Keratinocyte (primary cell): Measurements from ENCODE around the gene EFEMP1.

Experiments
- CTCF ChIP-seq, 3 experiments: IDR thresholded peaks in 1 of 3; conservative IDR thresholded peaks in 1 of 3; optimal IDR thresholded peaks in 1 of 3; 2 replicates in 2 of 3; 3 replicates in 1 of 3; pipeline versions ENCODE3 to v1.5.1; 2011; ENCODE audit warnings: low read length in 3 of 3, mild to moderate bottlenecking in 3 of 3, moderate library complexity in 2 of 3, control low read depth in 1 of 3, inconsistent platforms in 1 of 3; ENCODE audit not compliant: insufficient read depth in 2 of 3; ENCODE audit errors: extremely low read depth in 1 of 3
- EZH2 ChIP-seq: IDR thresholded peaks from one replicate; pipeline ENCODE4 v1.6.1; 2012; ENCODE audit warnings: inconsistent platforms, mild to moderate bottlenecking, low read length, moderate library complexity

GRCh38 chr2:55903727-55904126 is 19.9 kb downstream of the EFEMP1 start:
- TF ChIP-seq CTCF (optimal IDR thresholded peaks at IDR 0.05 in 1 of 3, IDR thresholded peaks at IDR 0.05 in 1 of 3, conservative IDR thresholded peaks at IDR 0.05 in 1 of 3; ENCODE audit: extremely low read depth in 1 of 3, insufficient read depth in 2 of 3, low read length in 3 of 3) = no peak
- no peak for TF ChIP-seq EZH2
